ENCODE data around the gene KCNE4.

Gene KCNE4

DNA sequence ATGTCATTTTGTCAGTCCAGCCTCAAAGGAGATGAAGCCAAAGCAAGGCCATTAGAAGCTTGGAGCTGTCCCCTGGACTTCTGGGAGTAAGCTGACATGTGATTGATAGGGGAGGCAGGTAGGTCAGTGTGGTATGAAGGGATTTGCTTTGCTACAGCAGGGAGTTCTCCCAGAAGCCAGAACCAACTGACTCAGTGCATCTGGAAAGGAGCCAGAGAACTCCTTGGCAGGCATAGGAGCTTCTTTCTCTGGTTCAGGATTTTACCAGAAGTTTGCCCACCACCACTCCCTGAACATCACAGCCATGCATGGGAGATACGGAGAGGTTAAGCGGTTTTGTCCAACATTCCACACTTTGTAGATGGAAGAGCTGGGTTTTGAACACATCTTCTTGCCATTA lies 24.5 kb upstream of the KCNE4 start:
- H3K27me3 ChIP-seq (ENCODE audit: control insufficient read depth, low read length), result no peaks in the 10 kb centered on the region

DNA sequence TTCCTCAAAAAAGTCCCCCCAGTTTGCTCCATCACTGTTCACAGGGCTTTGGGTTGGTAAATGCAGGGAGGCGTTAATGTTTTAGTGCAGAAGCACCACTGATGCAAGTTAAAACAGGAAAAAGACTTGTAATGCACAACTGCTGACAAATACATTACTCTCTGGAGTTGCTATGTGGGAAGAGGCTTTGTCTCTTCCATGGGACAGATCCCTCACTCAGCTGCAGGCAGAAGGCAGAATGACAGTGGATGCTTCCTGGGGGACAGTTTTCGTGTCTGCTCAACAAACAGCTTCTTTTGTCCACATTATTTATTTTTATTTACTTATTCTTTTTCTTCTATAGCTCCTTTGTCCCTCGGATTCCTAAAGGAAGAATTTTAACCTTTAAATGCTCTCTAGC lies 22.7 kb upstream of the KCNE4 start:
- Histone ChIP-seq H3K27ac (ENCODE audit: low read depth, low read length) (no peak overlapping the region), H3K9me2 (replicated peaks; ENCODE audit: control insufficient read depth, low read length) (no peaks in the 10 kb centered on the region), H3F3A (ENCODE audit: control insufficient read depth, insufficient read depth) (no peaks in the 10 kb centered on the region), H3K27me3 (ENCODE audit: control insufficient read depth, low read length) (no peaks in the 10 kb centered on the region), H3K4me2 (ENCODE audit: low read length) (no peak overlapping the region), H3K36me3 (ENCODE audit: control insufficient read depth, low read length) (no peaks in the 10 kb centered on the region), H3K9me3 (ENCODE audit: control insufficient read depth, insufficient read depth, low read length) (no peaks in the 10 kb centered on the region), H3K4me3 (ENCODE audit: low read length) (no peak overlapping the region), H3K4me1 (ENCODE audit: control insufficient read depth, low read length) (no peaks in the 10 kb centered on the region), H3K79me2 (ENCODE audit: control insufficient read depth, low read length) (no peaks in the 10 kb centered on the region), H4K20me1 (ENCODE audit: control insufficient read depth, insufficient read depth, low read depth, low read length) (no peaks in the 10 kb centered on the region)
- TF ChIP-seq, protein P1, sequence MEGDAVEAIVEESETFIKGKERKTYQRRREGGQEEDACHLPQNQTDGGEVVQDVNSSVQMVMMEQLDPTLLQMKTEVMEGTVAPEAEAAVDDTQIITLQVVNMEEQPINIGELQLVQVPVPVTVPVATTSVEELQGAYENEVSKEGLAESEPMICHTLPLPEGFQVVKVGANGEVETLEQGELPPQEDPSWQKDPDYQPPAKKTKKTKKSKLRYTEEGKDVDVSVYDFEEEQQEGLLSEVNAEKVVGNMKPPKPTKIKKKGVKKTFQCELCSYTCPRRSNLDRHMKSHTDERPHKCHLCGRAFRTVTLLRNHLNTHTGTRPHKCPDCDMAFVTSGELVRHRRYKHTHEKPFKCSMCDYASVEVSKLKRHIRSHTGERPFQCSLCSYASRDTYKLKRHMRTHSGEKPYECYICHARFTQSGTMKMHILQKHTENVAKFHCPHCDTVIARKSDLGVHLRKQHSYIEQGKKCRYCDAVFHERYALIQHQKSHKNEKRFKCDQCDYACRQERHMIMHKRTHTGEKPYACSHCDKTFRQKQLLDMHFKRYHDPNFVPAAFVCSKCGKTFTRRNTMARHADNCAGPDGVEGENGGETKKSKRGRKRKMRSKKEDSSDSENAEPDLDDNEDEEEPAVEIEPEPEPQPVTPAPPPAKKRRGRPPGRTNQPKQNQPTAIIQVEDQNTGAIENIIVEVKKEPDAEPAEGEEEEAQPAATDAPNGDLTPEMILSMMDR (IDR thresholded peaks at IDR 0.05; ENCODE audit: low read depth, low read length, poor library complexity, severe bottlenecking), result no peak
- TF ChIP-seq EZH2phosphoT487 (IDR thresholded peaks at IDR 0.05; ENCODE audit: borderline replicate concordance, low read length), result no peak

More for the DNA sequence above, 24.5 kb upstream of the KCNE4 start:
- Histone ChIP-seq H3K36me3 (ENCODE audit: control insufficient read depth, low read length) (no peaks in the 10 kb centered on the region), H3F3A (ENCODE audit: control insufficient read depth, insufficient read depth) (no peaks in the 10 kb centered on the region), H3K4me3 (ENCODE audit: low read length) (no peak overlapping the region), H3K9me2 (replicated peaks; ENCODE audit: control insufficient read depth, low read length) (no peaks in the 10 kb centered on the region), H3K79me2 (ENCODE audit: control insufficient read depth, low read length) (no peaks in the 10 kb centered on the region), H3K9me3 (ENCODE audit: control insufficient read depth, insufficient read depth, low read length) (no peaks in the 10 kb centered on the region), H3K27ac (ENCODE audit: low read depth, low read length) (no peak overlapping the region), H3K4me2 (ENCODE audit: low read length) (no peak overlapping the region), H3K4me1 (ENCODE audit: control insufficient read depth, low read length) (no peaks in the 10 kb centered on the region), H4K20me1 (ENCODE audit: control insufficient read depth, insufficient read depth, low read depth, low read length) (no peaks in the 10 kb centered on the region)
- TF ChIP-seq EZH2phosphoT487 (IDR thresholded peaks at IDR 0.05; ENCODE audit: borderline replicate concordance, low read length), result no peak
- TF ChIP-seq, protein P1 (IDR thresholded peaks at IDR 0.05; ENCODE audit: low read depth, low read length, poor library complexity, severe bottlenecking), result no peak

DNA sequence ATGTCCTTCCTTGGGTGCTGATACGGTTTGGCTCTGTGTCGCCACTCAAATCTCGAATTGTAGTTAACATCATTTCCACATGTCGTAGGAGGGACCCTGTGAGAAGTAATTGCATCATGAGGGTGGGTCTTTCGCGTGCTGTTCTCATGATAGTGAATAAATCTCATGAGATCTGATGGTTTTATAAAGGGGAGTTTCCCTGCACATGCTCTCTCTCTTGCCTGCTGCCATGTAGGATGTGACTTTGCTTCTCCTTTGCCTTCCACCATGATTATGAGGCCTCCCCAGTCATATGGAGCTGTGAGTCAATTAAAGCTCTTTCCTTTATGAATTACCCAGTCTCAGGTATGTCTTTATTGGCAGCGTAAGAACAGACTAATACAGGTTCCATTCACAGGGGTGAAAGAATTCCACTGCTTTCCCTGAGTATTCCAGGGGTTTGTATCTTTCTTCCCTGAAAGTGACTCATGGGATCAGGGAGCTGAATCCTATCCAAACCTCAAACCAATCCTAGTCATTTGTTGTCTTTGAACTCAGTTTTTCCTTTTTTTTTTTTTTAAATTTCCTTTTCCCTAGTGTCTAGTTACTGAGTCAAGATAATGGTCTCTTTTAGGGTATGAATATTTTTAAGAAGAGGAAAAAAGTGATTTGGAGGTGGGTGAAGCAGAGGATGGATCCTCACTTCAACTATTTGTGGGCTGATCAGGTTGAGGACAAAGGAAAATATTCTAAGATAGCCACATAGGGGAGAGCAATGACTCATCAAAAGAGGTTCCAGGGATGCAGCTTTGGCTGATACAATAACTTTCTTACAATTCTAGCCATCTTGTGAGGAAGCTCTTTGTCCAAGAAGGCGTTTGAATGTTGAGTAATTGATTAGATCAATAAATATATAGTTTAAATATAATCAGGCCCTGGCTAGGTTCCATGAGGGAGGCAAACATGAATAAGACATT lies 19.5 kb upstream of the KCNE4 start:
- Histone ChIP-seq H3K36me3 (ENCODE audit: control insufficient read depth, low read length) (no peaks in the 10 kb centered on the region), H3K27me3 (ENCODE audit: control insufficient read depth, low read length) (no peaks in the 10 kb centered on the region), H3F3A (ENCODE audit: control insufficient read depth, insufficient read depth) (no peaks in the 10 kb centered on the region), H4K20me1 (ENCODE audit: control insufficient read depth, insufficient read depth, low read depth, low read length) (no peaks in the 10 kb centered on the region), H3K27ac (ENCODE audit: low read depth, low read length) (no peak overlapping the region), H3K9me3 (ENCODE audit: control insufficient read depth, insufficient read depth, low read length) (no peaks in the 10 kb centered on the region), H3K4me3 (ENCODE audit: low read length) (no peak overlapping the region), H3K4me1 (ENCODE audit: control insufficient read depth, low read length) (no peaks in the 10 kb centered on the region), H3K9me2 (replicated peaks; ENCODE audit: control insufficient read depth, low read length) (no peaks in the 10 kb centered on the region), H3K79me2 (ENCODE audit: control insufficient read depth, low read length) (no peaks in the 10 kb centered on the region), H3K4me2 (ENCODE audit: low read length) (no peak overlapping the region)
- TF ChIP-seq, protein P1 (IDR thresholded peaks at IDR 0.05; ENCODE audit: low read depth, low read length, poor library complexity, severe bottlenecking), result no peak
- no peak for TF ChIP-seq EZH2phosphoT487 (IDR thresholded peaks at IDR 0.05; ENCODE audit: borderline replicate concordance, low read length)
